ENCODE data around the gene ITPKB. TPM values are rescaled to one million over a fixed set of nuclear protein-coding genes. Genes with fewer than 3 reads are reported as not detected.

Gene ITPKB
- total and polyA plus RNA-seq, 2 of the 13 experiments (the other 11 are each of a cell fraction or from before 2014, with no cell fraction given) = not detected

DNA sequence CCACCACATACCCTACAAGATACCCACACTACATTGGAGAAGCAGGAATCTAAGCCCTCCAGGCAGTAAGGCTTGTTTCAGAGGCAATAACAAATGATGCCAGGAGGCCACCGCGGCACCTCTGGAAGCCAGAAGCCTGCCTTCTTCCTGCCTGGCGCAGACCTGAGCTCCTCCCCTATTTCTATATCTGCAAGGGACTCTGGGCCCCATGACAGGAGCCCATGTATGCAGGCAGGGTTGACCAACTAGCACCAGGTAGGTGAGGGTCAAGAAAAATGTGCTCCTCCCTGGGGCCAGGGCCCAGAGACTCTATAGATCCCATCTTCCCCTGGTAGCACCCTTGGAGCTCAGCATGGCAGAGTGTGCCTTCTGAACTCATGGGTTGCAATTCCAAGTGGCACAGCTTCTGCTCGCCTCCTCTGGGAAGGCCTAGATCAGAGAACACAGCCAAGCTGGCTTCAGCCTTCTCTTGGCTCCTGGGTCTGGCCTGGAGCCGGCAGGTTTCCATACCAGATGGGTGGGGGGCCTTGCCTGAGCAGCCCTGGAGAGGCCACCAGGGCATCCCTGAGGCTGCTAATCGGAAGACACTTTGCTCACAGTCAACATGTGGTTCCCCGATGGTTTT, 105.4 kb downstream of the ITPKB start:
- WGBS (ENCODE audit: low lambda C conversion rate) = 27% methylated on average over 3 of the region's 7 CpGs
- Histone ChIP-seq H3K79me2 (ENCODE audit: insufficient read depth, low read length) (no peaks in the 10 kb centered on the region), H3K4me1 (ENCODE audit: insufficient read depth, low read length) (no peaks in the 10 kb centered on the region), H3K36me3 (replicated peaks in 1 of 2; ENCODE audit: control insufficient read depth in 1 of 2, insufficient read depth in 2 of 2, low read length in 2 of 2) (no peaks in the 10 kb centered on the region), H4K20me1 (ENCODE audit: insufficient read depth, low read length) (no peaks in the 10 kb centered on the region), H2AFZ (ENCODE audit: low read length) (no peak overlapping the region), H3K9ac (ENCODE audit: insufficient read depth, low read depth, low read length) (no peak overlapping the region), H3K27me3 (ENCODE audit: control insufficient read depth in 1 of 2, insufficient read depth in 2 of 2, low read length in 2 of 2) (peaks cover 0 to 58% of the 10 kb centered on the region in 2 experiments; a peak in 4 of 5 replicates), H3K4me2 (ENCODE audit: low read depth, low read length) (no peak overlapping the region), H3K4me3 (replicated peaks in 1 of 3; ENCODE audit: insufficient read depth in 1 of 3, low read depth in 2 of 3, low read length in 3 of 3) (no peak overlapping the region), H3K9me3 (ENCODE audit: low read length) (no peaks in the 10 kb centered on the region), H3K27ac (ENCODE audit: extremely low read length, insufficient read depth, low read length) (no peak overlapping the region)
- FAIRE-seq (no peak), ATAC-seq (peak; percentile 20; the same call in 2 of the 3 replicates), DNase-seq (ENCODE audit: low spot score) (no peak)
- BruUV-seq (replicated peaks) = no TSS peak
- ChIA-PET CTCF (ENCODE audit: low intra/inter-chr PET ratio, low total read pairs) (interaction anchor here (0.7 to 2.1 kb wide), 2 partner anchors 194 to 804 kb away, joined by 5 to 20 read pairs; no protein-coding TSS in a partner anchor), POLR2A (no interaction called here)
- in situ Hi-C loops (cut with HindIII; ENCODE audit: extremely low pct_ligation_motif_present, low pct_unique_long_range_greater_than_20kb) (loop anchor here (5.0 to 10.0 kb wide), 2 partner anchors 194 to 801 kb away; no protein-coding TSS in a partner anchor), intact Hi-C loops (cut with micrococcal nuclease; ENCODE audit: unreplicated experiment) (loop anchor here (2.0 to 10.0 kb wide), 2 partner anchors 31 to 801 kb away; no protein-coding TSS in a partner anchor)
- no peak for TF ChIP-seq ZNF138 (CRISPR knock-in tag; IDR thresholded peaks at IDR 0.05; ENCODE audit: low read depth)
- TF ChIP-seq, protein P1, sequence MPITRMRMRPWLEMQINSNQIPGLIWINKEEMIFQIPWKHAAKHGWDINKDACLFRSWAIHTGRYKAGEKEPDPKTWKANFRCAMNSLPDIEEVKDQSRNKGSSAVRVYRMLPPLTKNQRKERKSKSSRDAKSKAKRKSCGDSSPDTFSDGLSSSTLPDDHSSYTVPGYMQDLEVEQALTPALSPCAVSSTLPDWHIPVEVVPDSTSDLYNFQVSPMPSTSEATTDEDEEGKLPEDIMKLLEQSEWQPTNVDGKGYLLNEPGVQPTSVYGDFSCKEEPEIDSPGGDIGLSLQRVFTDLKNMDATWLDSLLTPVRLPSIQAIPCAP (CRISPR knock-in tag; IDR thresholded peaks at IDR 0.05; ENCODE audit: low read depth) = no peak
- TF ChIP-seq SNRNP70 (IDR thresholded peaks at IDR 0.05; ENCODE audit: low read depth, low read length) = no peak
- TF ChIP-seq EZH2 (conservative IDR thresholded peaks at IDR 0.05; ENCODE audit: low read depth, low read length) = no peak
- no peak for TF ChIP-seq RBM22 (optimal IDR thresholded peaks at IDR 0.05; ENCODE audit: low read length)
- no peak for TF ChIP-seq ZNF33B (CRISPR knock-in tag; IDR thresholded peaks at IDR 0.05)
- TF ChIP-seq, protein P2, sequence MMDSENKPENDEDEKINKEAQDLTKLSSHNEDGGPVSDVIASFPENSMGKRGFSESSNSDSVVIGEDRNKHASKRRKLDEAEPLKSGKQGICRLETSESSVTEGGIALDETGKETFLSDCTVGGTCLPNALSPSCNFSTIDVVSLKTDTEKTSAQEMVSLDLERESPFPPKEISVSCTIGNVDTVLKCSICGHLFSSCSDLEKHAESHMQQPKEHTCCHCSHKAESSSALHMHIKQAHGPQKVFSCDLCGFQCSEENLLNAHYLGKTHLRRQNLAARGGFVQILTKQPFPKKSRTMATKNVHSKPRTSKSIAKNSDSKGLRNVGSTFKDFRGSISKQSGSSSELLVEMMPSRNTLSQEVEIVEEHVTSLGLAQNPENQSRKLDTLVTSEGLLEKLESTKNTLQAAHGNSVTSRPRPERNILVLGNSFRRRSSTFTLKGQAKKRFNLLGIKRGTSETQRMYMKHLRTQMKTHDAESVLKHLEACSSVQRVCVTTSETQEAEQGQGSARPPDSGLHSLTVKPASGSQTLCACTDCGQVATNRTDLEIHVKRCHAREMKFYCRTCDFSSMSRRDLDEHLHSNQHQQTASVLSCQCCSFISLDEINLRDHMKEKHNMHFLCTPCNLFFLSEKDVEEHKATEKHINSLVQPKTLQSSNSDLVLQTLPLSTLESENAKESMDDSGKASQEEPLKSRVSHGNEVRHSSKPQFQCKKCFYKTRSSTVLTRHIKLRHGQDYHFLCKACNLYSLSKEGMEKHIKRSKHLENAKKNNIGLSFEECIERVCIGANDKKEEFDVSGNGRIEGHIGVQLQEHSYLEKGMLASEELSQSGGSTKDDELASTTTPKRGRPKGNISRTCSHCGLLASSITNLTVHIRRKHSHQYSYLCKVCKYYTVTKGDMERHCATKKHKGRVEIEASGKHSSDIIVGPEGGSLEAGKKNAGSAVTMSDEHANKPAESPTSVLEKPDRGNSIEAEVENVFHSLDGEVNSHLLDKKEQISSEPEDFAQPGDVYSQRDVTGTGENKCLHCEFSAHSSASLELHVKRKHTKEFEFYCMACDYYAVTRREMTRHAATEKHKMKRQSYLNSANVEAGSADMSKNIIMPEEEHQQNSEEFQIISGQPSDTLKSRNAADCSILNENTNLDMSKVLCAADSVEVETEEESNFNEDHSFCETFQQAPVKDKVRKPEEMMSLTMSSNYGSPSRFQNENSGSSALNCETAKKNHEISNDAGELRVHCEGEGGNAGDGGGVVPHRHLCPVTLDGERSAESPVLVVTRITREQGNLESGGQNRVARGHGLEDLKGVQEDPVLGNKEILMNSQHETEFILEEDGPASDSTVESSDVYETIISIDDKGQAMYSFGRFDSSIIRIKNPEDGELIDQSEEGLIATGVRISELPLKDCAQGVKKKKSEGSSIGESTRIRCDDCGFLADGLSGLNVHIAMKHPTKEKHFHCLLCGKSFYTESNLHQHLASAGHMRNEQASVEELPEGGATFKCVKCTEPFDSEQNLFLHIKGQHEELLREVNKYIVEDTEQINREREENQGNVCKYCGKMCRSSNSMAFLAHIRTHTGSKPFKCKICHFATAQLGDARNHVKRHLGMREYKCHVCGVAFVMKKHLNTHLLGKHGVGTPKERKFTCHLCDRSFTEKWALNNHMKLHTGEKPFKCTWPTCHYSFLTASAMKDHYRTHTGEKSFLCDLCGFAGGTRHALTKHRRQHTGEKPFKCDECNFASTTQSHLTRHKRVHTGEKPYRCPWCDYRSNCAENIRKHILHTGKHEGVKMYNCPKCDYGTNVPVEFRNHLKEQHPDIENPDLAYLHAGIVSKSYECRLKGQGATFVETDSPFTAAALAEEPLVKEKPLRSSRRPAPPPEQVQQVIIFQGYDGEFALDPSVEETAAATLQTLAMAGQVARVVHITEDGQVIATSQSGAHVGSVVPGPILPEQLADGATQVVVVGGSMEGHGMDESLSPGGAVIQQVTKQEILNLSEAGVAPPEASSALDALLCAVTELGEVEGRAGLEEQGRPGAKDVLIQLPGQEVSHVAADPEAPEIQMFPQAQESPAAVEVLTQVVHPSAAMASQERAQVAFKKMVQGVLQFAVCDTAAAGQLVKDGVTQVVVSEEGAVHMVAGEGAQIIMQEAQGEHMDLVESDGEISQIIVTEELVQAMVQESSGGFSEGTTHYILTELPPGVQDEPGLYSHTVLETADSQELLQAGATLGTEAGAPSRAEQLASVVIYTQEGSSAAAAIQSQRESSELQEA (CRISPR knock-in tag; IDR thresholded peaks at IDR 0.05; ENCODE audit: not compliant biosample characterization) = no peak
- TF ChIP-seq, protein P3, sequence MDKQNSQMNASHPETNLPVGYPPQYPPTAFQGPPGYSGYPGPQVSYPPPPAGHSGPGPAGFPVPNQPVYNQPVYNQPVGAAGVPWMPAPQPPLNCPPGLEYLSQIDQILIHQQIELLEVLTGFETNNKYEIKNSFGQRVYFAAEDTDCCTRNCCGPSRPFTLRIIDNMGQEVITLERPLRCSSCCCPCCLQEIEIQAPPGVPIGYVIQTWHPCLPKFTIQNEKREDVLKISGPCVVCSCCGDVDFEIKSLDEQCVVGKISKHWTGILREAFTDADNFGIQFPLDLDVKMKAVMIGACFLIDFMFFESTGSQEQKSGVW (CRISPR knock-in tag; IDR thresholded peaks at IDR 0.05; ENCODE audit: borderline replicate concordance) = no peak
- no peak for TF ChIP-seq TBX3 (IDR thresholded peaks at IDR 0.05; ENCODE audit: borderline replicate concordance)
